Measurements from ENCODE around the gene MRPL21.

GRCh38 chr11:68881320-68881719, 22.3 kb downstream of the MRPL21 start:
- TF ChIP-seq CTCF (IDR thresholded peaks at IDR 0.05) (no peak), POLR2AphosphoS5 (IDR thresholded peaks at IDR 0.05) (no peak), POLR2A (IDR thresholded peaks at IDR 0.05) (no peak)

Data from upper lobe of left lung (tissue), 4 donors.